Measurements from ENCODE around the gene S100A3. TPM values are rescaled to one million over a fixed set of nuclear protein-coding genes. Genes with fewer than 3 reads are reported as not detected.

Gene S100A3
- polyA plus RNA-seq, 2 donors = 10.2 to 27.5 TPM

GRCh38 chr1:153545067-153546055, 3.7 kb downstream of the S100A3 start, which contains the start of gene S100A4:
S100A4 (minus strand) TSS chr1:153545806; CDS start chr1:153544794, 1,012 bp downstream.
- H3K27ac ChIP-seq (ENCODE audit: low read depth in 2 of 2, low read length in 1 of 2) = peak within 1 kb of the TSS; percentile 91 to 99
- H3K4me3 ChIP-seq (ENCODE audit: low read depth in 1 of 2, low read length in 2 of 2) = peak within 1 kb of the TSS; percentile 26 to 48
- no peaks in the 10 kb centered on the region for H3K27me3 ChIP-seq (ENCODE audit: control insufficient read depth in 1 of 2, insufficient read depth in 2 of 2, low read length in 2 of 2)
- H3K4me1 ChIP-seq (ENCODE audit: control insufficient read depth in 2 of 2, insufficient read depth in 2 of 2, low read length in 1 of 2) = peaks cover 31 to 70% of the 10 kb centered on the region in 2 donors
- 20 to 29% methylated on average over 19 of the region's 19 CpGs for WGBS, 2 donors
- H3K9me3 ChIP-seq (ENCODE audit: control insufficient read depth in 2 of 2, insufficient read depth in 1 of 2, low read depth in 1 of 2, low read length in 1 of 2) = no peaks in the 10 kb centered on the region
- peaks cover 0 to 4% of the 10 kb centered on the region in 2 donors for H3K36me3 ChIP-seq (ENCODE audit: control insufficient read depth in 2 of 2, insufficient read depth in 2 of 2, low read length in 1 of 2)

- 16 to 33% methylated on average over 10 of the region's 10 CpGs for WGBS, 2 donors
- Histone ChIP-seq H3K27me3 (ENCODE audit: control insufficient read depth in 1 of 2, insufficient read depth in 2 of 2, low read length in 2 of 2) (no peaks in the 10 kb centered on the region), H3K27ac (ENCODE audit: low read depth in 2 of 2, low read length in 1 of 2) (peak overlapping the region; percentile 91 to 99), H3K4me1 (ENCODE audit: control insufficient read depth in 2 of 2, insufficient read depth in 2 of 2, low read length in 1 of 2) (peaks cover 27 to 64% of the 10 kb centered on the region in 2 donors), H3K36me3 (ENCODE audit: control insufficient read depth in 2 of 2, insufficient read depth in 2 of 2, low read length in 1 of 2) (peaks cover 0 to 4% of the 10 kb centered on the region in 2 donors), H3K9me3 (ENCODE audit: control insufficient read depth in 2 of 2, insufficient read depth in 1 of 2, low read depth in 1 of 2, low read length in 1 of 2) (no peaks in the 10 kb centered on the region), H3K4me3 (ENCODE audit: low read depth in 1 of 2, low read length in 2 of 2) (peak overlapping the region; percentile 26 to 48)
Measured at GRCh38 chr1:153544453-153545066, 4.5 kb downstream of the S100A3 start.

- 70 to 88% methylated on average over 4 of the region's 4 CpGs for WGBS, 2 donors
- Histone ChIP-seq H3K9me3 (ENCODE audit: control insufficient read depth in 2 of 2, insufficient read depth in 1 of 2, low read depth in 1 of 2, low read length in 1 of 2) (no peaks in the 10 kb centered on the region), H3K27me3 (ENCODE audit: control insufficient read depth in 1 of 2, insufficient read depth in 2 of 2, low read length in 2 of 2) (no peaks in the 10 kb centered on the region), H3K36me3 (ENCODE audit: control insufficient read depth in 2 of 2, insufficient read depth in 2 of 2, low read length in 1 of 2) (peaks cover 0 to 4% of the 10 kb centered on the region in 2 donors), H3K4me3 (ENCODE audit: low read depth in 1 of 2, low read length in 2 of 2) (no peak overlapping the region), H3K27ac (ENCODE audit: low read depth in 2 of 2, low read length in 1 of 2) (no peak overlapping the region), H3K4me1 (ENCODE audit: control insufficient read depth in 2 of 2, insufficient read depth in 2 of 2, low read length in 1 of 2) (peaks cover 23 to 57% of the 10 kb centered on the region in 2 donors)
Measured at GRCh38 chr1:153543736-153544135, 5.3 kb downstream of the S100A3 start.

GRCh38 chr1:153542956-153543711, 5.9 kb downstream of the S100A3 start:
- Histone ChIP-seq H3K9me3 (ENCODE audit: control insufficient read depth in 2 of 2, insufficient read depth in 1 of 2, low read depth in 1 of 2, low read length in 1 of 2) (no peaks in the 10 kb centered on the region), H3K4me1 (ENCODE audit: control insufficient read depth in 2 of 2, insufficient read depth in 2 of 2, low read length in 1 of 2) (peaks cover 20 to 53% of the 10 kb centered on the region in 2 donors), H3K27me3 (ENCODE audit: control insufficient read depth in 1 of 2, insufficient read depth in 2 of 2, low read length in 2 of 2) (no peaks in the 10 kb centered on the region), H3K4me3 (ENCODE audit: low read depth in 1 of 2, low read length in 2 of 2) (no peak overlapping the region), H3K27ac (ENCODE audit: low read depth in 2 of 2, low read length in 1 of 2) (peak overlapping the region in 1 of 2 donors; percentile 18), H3K36me3 (ENCODE audit: control insufficient read depth in 2 of 2, insufficient read depth in 2 of 2, low read length in 1 of 2) (peaks cover 0 to 4% of the 10 kb centered on the region in 2 donors)
- 73 to 77% methylated on average over 13 of the region's 13 CpGs for WGBS, 2 donors

- Histone ChIP-seq H3K36me3 (ENCODE audit: control insufficient read depth in 2 of 2, insufficient read depth in 2 of 2, low read length in 1 of 2) (no peaks in the 10 kb centered on the region), H3K9me3 (ENCODE audit: control insufficient read depth in 2 of 2, insufficient read depth in 1 of 2, low read depth in 1 of 2, low read length in 1 of 2) (no peaks in the 10 kb centered on the region), H3K4me3 (ENCODE audit: low read depth in 1 of 2, low read length in 2 of 2) (no peak overlapping the region), H3K27ac (ENCODE audit: low read depth in 2 of 2, low read length in 1 of 2) (peak overlapping the region in 1 of 2 donors; percentile 26), H3K4me1 (ENCODE audit: control insufficient read depth in 2 of 2, insufficient read depth in 2 of 2, low read length in 1 of 2) (peaks cover 11 to 45% of the 10 kb centered on the region in 2 donors), H3K27me3 (ENCODE audit: control insufficient read depth in 1 of 2, insufficient read depth in 2 of 2, low read length in 2 of 2) (no peaks in the 10 kb centered on the region)
- 69 to 74% methylated on average over 13 of the region's 13 CpGs for WGBS, 2 donors
Measured at GRCh38 chr1:153541641-153542590, 7.1 kb downstream of the S100A3 start.

- H3K9me3 ChIP-seq (ENCODE audit: control insufficient read depth in 2 of 2, insufficient read depth in 1 of 2, low read depth in 1 of 2, low read length in 1 of 2) = no peaks in the 10 kb centered on the region
- H3K4me1 ChIP-seq (ENCODE audit: control insufficient read depth in 2 of 2, insufficient read depth in 2 of 2, low read length in 1 of 2) = peaks cover 9 to 47% of the 10 kb centered on the region in 2 donors
- H3K27ac ChIP-seq (ENCODE audit: low read depth in 2 of 2, low read length in 1 of 2) = peak within 1 kb of the TSS; percentile 61 to 76
- WGBS, 2 donors = 64 to 72% methylated on average over 11 of the region's 11 CpGs
- no peaks in the 10 kb centered on the region for H3K36me3 ChIP-seq (ENCODE audit: control insufficient read depth in 2 of 2, insufficient read depth in 2 of 2, low read length in 1 of 2)
- no peak within 1 kb of the TSS for H3K4me3 ChIP-seq (ENCODE audit: low read depth in 1 of 2, low read length in 2 of 2)
- no peaks in the 10 kb centered on the region for H3K27me3 ChIP-seq (ENCODE audit: control insufficient read depth in 1 of 2, insufficient read depth in 2 of 2, low read length in 2 of 2)
Measured at GRCh38 chr1:153540394-153541361, 8.4 kb downstream of the S100A3 start, which contains the start of gene S100A5. S100A5 (minus strand) TSS chr1:153540934; CDS start chr1:153540191, 743 bp downstream.

GRCh38 chr1:153539395-153540093, 9.5 kb downstream of the S100A3 start:
- Histone ChIP-seq H3K9me3 (ENCODE audit: control insufficient read depth in 2 of 2, insufficient read depth in 1 of 2, low read depth in 1 of 2, low read length in 1 of 2) (no peaks in the 10 kb centered on the region), H3K36me3 (ENCODE audit: control insufficient read depth in 2 of 2, insufficient read depth in 2 of 2, low read length in 1 of 2) (peaks cover 0 to 3% of the 10 kb centered on the region in 2 donors), H3K4me3 (ENCODE audit: low read depth in 1 of 2, low read length in 2 of 2) (no peak overlapping the region), H3K27me3 (ENCODE audit: control insufficient read depth in 1 of 2, insufficient read depth in 2 of 2, low read length in 2 of 2) (no peaks in the 10 kb centered on the region), H3K27ac (ENCODE audit: low read depth in 2 of 2, low read length in 1 of 2) (no peak overlapping the region), H3K4me1 (ENCODE audit: control insufficient read depth in 2 of 2, insufficient read depth in 2 of 2, low read length in 1 of 2) (peaks cover 9 to 50% of the 10 kb centered on the region in 2 donors)
- WGBS, 2 donors = 77 to 83% methylated on average over 4 of the region's 4 CpGs

All from esophagus (tissue), 2 donors.